ENCODE data around the gene PCDHB14.
"Not testable (repeated sequence)": the region's sequence is repeated elsewhere in the genome, so short reads cannot be mapped to it uniquely, and the experiment has no call there.

The PCDHB14 gene

GRCh38 chr5:141179876-141180275 lies 43.3 kb upstream of the PCDHB14 start:
- H3F3A ChIP-seq (ENCODE audit: low read depth); H3K4me3 ChIP-seq (ENCODE audit: low read length, poor library complexity, severe bottlenecking); H3K27me3 ChIP-seq (ENCODE audit: insufficient read depth, low read length, poor library complexity, severe bottlenecking); H3K79me2 ChIP-seq (ENCODE audit: insufficient read depth, low read length); H3K9me3 ChIP-seq (ENCODE audit: insufficient read depth, low read depth, low read length); H3K9me2 ChIP-seq (replicated peaks; ENCODE audit: low read depth, low read length); H2AFZ ChIP-seq (ENCODE audit: low read length); H3K4me1 ChIP-seq (ENCODE audit: insufficient read depth, low read length, poor library complexity, severe bottlenecking); H4K20me1 ChIP-seq (ENCODE audit: insufficient read depth, low read length, poor library complexity, severe bottlenecking); H3K9ac ChIP-seq (ENCODE audit: low read depth, low read length, poor library complexity, severe bottlenecking); H3K36me3 ChIP-seq (ENCODE audit: insufficient read depth, low read length); H3K4me2 ChIP-seq (ENCODE audit: low read depth, low read length, poor library complexity, severe bottlenecking): not testable (repeated sequence)

- no peak overlapping the region for H3K4me3 ChIP-seq (ENCODE audit: low read length, poor library complexity, severe bottlenecking)
- no peaks in the 10 kb centered on the region for H4K20me1 ChIP-seq (ENCODE audit: insufficient read depth, low read length, poor library complexity, severe bottlenecking)
- H2AFZ ChIP-seq (ENCODE audit: low read length) = no peak overlapping the region
- H3K4me1 ChIP-seq (ENCODE audit: insufficient read depth, low read length, poor library complexity, severe bottlenecking) = no peaks in the 10 kb centered on the region
- no peaks in the 10 kb centered on the region for H3K36me3 ChIP-seq (ENCODE audit: insufficient read depth, low read length)
- no peaks in the 10 kb centered on the region for H3K27me3 ChIP-seq (ENCODE audit: insufficient read depth, low read length, poor library complexity, severe bottlenecking)
- H3K79me2 ChIP-seq (ENCODE audit: insufficient read depth, low read length) = no peaks in the 10 kb centered on the region
- no peaks in the 10 kb centered on the region for H3K9me2 ChIP-seq (replicated peaks; ENCODE audit: low read depth, low read length)
- no peak overlapping the region for H3K4me2 ChIP-seq (ENCODE audit: low read depth, low read length, poor library complexity, severe bottlenecking)
- TF ChIP-seq, protein P1, sequence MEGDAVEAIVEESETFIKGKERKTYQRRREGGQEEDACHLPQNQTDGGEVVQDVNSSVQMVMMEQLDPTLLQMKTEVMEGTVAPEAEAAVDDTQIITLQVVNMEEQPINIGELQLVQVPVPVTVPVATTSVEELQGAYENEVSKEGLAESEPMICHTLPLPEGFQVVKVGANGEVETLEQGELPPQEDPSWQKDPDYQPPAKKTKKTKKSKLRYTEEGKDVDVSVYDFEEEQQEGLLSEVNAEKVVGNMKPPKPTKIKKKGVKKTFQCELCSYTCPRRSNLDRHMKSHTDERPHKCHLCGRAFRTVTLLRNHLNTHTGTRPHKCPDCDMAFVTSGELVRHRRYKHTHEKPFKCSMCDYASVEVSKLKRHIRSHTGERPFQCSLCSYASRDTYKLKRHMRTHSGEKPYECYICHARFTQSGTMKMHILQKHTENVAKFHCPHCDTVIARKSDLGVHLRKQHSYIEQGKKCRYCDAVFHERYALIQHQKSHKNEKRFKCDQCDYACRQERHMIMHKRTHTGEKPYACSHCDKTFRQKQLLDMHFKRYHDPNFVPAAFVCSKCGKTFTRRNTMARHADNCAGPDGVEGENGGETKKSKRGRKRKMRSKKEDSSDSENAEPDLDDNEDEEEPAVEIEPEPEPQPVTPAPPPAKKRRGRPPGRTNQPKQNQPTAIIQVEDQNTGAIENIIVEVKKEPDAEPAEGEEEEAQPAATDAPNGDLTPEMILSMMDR (conservative IDR thresholded peaks at IDR 0.05; ENCODE audit: low read length) = no peak
- no peak for TF ChIP-seq EZH2phosphoT487 (IDR thresholded peaks at IDR 0.05; ENCODE audit: borderline replicate concordance)
- no peak overlapping the region for H3K9ac ChIP-seq (ENCODE audit: low read depth, low read length, poor library complexity, severe bottlenecking)
- H3F3A ChIP-seq (ENCODE audit: low read depth) = no peaks in the 10 kb centered on the region
- no peaks in the 10 kb centered on the region for H3K9me3 ChIP-seq (ENCODE audit: insufficient read depth, low read depth, low read length)
Measured at GRCh38 chr5:141180313-141180712, 42.8 kb upstream of the PCDHB14 start.

- H3K4me2 ChIP-seq (ENCODE audit: low read depth, low read length, poor library complexity, severe bottlenecking) = no peak within 1 kb of the TSS
- no peaks in the 10 kb centered on the region for H3K79me2 ChIP-seq (ENCODE audit: insufficient read depth, low read length)
- H3K4me3 ChIP-seq (ENCODE audit: low read length, poor library complexity, severe bottlenecking) = no peak within 1 kb of the TSS
- no peaks in the 10 kb centered on the region for H3K36me3 ChIP-seq (ENCODE audit: insufficient read depth, low read length)
- no peaks in the 10 kb centered on the region for H3K27me3 ChIP-seq (ENCODE audit: insufficient read depth, low read length, poor library complexity, severe bottlenecking)
- no peaks in the 10 kb centered on the region for H3K9me3 ChIP-seq (ENCODE audit: insufficient read depth, low read depth, low read length)
- no peaks in the 10 kb centered on the region for H3K9me2 ChIP-seq (replicated peaks; ENCODE audit: low read depth, low read length)
- no peaks in the 10 kb centered on the region for H3K4me1 ChIP-seq (ENCODE audit: insufficient read depth, low read length, poor library complexity, severe bottlenecking)
- H3K9ac ChIP-seq (ENCODE audit: low read depth, low read length, poor library complexity, severe bottlenecking) = no peak within 1 kb of the TSS
- TF ChIP-seq, protein P1 (conservative IDR thresholded peaks at IDR 0.05; ENCODE audit: low read length) = no peak
- no peak for TF ChIP-seq EZH2phosphoT487 (IDR thresholded peaks at IDR 0.05; ENCODE audit: borderline replicate concordance)
- H2AFZ ChIP-seq (ENCODE audit: low read length) = no peak within 1 kb of the TSS
- H3F3A ChIP-seq (ENCODE audit: low read depth) = no peaks in the 10 kb centered on the region
- H4K20me1 ChIP-seq (ENCODE audit: insufficient read depth, low read length, poor library complexity, severe bottlenecking) = no peaks in the 10 kb centered on the region
Measured at GRCh38 chr5:141182248-141182647, 40.9 kb upstream of the PCDHB14 start, which contains the start of gene PCDHB16. Gene PCDHB16 (plus strand): TSS chr5:141182387. CDS start chr5:141182560, 173 bp downstream.

DNA sequence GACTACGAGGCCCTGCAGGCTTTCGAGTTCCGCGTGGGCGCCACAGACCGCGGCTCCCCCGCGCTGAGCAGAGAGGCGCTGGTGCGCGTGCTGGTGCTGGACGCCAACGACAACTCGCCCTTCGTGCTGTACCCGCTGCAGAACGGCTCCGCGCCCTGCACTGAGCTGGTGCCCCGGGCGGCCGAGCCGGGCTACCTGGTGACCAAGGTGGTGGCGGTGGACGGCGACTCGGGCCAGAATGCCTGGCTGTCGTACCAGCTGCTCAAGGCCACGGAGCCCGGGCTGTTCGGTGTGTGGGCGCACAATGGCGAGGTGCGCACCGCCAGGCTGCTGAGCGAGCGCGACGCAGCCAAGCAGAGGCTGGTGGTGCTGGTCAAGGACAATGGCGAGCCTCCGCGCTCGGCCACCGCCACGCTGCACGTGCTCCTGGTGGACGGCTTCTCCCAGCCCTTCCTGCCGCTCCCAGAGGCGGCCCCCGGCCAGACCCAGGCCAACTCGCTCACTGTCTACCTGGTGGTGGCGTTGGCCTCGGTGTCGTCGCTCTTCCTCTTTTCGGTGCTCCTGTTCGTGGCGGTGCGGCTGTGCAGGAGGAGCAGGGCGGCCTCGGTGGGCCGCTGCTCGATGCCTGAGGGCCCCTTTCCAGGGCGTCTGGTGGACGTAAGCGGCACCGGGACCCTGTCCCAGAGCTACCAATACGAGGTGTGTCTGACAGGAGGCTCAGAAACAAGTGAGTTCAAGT lies 38.9 kb upstream of the PCDHB14 start:
- not testable (repeated sequence) for H3K9me3 ChIP-seq (ENCODE audit: insufficient read depth, low read depth, low read length); H3K9ac ChIP-seq (ENCODE audit: low read depth, low read length, poor library complexity, severe bottlenecking); H3K27me3 ChIP-seq (ENCODE audit: insufficient read depth, low read length, poor library complexity, severe bottlenecking); H3K4me2 ChIP-seq (ENCODE audit: low read depth, low read length, poor library complexity, severe bottlenecking); H3F3A ChIP-seq (ENCODE audit: low read depth); H4K20me1 ChIP-seq (ENCODE audit: insufficient read depth, low read length, poor library complexity, severe bottlenecking); H3K79me2 ChIP-seq (ENCODE audit: insufficient read depth, low read length); H3K9me2 ChIP-seq (replicated peaks; ENCODE audit: low read depth, low read length); H2AFZ ChIP-seq (ENCODE audit: low read length); H3K36me3 ChIP-seq (ENCODE audit: insufficient read depth, low read length); H3K4me3 ChIP-seq (ENCODE audit: low read length, poor library complexity, severe bottlenecking); H3K4me1 ChIP-seq (ENCODE audit: insufficient read depth, low read length, poor library complexity, severe bottlenecking)
